Stimulated activated CD8-positive, alpha-beta memory T cell treated with anti-CD3 and anti-CD28 coated beads, Interleukin-2, amount 100 ng/mL, for 1 hour (primary cell): ENCODE data around the gene GNAO1.

ENCODE experiments used
- DNase-seq, 2 donors: peaks; one replicate each; pipeline ENCODE4 v3.0.0-alpha.2; 2020; ENCODE audit warnings: low read depth in 2 of 2

The GNAO1 gene

DNA sequence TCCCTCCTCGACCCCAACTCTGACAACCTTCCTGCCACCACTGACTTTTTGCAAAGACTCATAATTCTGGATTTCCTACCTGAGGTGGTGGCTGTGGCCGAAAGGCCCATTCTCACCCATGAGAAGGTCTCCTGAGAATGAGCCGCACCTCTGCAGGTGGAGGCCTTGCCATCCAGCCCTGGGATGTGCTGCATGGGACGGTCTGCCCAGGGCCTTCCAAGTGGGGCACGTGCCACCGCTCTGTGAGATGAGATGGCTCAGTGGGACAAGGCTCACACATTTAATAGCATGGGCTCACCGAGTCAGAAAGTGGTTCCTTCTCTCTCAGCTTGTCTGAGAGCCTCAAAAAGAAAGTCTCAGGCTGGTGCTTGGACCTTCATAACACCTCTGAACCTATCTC is 121.3 kb downstream of the GNAO1 start:
- no peak for DNase-seq

- DNase-seq, result no peak
Observed at GRCh38 chr16:56314244-56314850, 123.1 kb downstream of the GNAO1 start.

DNA sequence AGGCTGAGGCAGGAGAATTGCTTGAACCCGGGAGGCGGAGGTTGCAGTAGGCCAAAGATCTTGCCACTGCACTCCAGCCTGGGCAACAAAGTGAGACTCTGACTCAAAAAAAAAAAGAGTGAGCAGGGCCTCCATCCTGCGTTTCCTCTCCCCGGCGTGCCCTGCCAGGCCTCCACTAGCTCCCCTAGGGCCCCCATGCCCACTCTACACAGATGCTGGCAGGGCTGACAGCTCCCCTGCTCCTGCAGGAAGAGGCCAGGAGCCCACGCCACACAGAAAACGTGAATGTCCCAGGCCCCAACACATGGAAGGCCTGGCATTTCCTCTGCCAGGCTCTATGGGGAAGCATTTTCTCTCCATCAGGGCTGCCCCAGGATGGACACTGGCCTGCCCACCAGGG is 124.7 kb downstream of the GNAO1 start:
- DNase-seq, result no peak

DNA sequence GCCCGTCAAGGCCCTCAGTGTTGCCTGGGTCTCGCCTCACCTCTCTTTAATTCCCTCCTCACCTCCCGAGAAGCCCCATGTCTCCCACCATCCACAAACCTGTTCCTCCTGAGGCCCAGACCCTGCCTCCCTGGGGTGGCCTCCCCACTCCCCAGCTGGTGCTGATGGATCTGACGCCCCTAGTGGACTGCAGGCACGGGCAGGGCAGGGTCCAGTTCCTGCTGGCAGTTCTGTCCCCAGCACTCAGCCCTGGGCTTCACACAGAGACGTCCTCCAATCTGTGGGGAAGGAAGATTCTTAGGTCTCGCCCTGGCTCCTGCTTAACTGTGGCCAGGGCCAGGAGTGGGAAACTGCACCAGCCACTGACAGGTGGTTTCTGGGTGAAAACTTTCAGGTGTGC is 125.3 kb downstream of the GNAO1 start:
- no peak for DNase-seq

DNA sequence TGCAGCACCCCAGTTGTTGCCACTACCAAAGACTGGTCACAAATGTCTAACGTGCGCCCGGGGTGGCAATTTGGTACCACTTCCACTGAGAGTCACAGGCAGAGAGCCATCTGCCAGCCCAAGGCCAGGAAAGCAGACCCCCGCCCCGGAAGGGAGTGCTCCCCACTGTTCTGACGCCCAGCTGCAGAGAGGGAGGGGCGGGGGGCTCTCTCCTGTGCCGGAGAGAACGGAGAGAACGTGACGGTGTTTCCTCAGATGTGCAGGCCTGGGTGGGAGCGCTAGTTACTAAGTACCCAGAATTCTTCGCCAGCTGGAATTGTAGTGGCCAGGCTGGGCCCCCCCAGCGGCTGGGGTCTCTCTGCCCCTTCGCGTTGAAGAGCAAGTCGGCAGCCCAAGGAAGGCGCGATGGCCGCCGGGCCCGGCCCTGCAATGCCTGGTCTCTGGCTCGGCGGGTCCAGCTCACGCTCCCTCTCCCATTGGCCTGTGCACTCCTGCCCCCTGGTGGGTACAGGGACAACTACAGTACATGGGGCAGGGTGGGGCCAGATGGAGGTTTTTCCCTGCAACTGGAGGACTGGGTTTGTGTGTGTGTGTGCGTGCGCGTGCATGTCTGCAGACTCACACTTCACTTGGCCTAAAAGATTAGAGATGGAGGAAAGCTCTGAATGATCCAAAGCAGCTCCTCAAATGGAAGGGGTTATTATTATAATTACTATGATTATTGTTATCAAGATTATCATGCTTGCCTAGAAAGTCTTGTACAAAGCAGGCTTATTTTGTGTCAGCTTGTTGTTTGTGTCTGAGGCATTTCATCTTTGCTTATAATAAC is 126.9 kb downstream of the GNAO1 start:
- peak; percentile 45 to 60 for DNase-seq

- DNase-seq, result no peak
Observed at GRCh38 chr16:56318827-56319140, 127.5 kb downstream of the GNAO1 start.

GRCh38 chr16:56319376-56319775 is 128.1 kb downstream of the GNAO1 start:
- no peak for DNase-seq

DNA sequence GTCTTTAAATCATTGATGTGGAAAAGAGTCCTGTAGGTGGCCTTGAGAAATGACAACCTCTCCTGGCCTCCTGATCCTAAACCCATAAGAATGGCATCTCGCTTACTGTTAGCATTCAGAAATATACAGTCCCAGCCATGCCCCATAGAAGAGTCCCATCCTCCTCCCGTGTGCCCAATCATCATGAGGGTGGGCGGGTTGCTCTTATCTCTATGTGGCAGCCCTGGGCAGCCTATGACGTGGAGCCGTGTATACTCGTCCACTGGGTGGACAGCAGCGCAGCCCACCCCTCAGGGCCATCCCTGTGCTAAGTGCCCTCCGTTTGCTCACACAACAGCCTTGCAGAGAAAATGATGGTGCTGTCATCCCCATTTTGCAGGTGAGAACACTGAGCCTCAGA is 128.8 kb downstream of the GNAO1 start:
- no peak for DNase-seq

- DNase-seq, result no peak
Observed at GRCh38 chr16:56320811-56321558, 129.7 kb downstream of the GNAO1 start.

- no peak for DNase-seq
Observed at GRCh38 chr16:56321571-56321970, 130.3 kb downstream of the GNAO1 start.

- no peak for DNase-seq
Observed at GRCh38 chr16:56324406-56324805, 133.1 kb downstream of the GNAO1 start.

DNA sequence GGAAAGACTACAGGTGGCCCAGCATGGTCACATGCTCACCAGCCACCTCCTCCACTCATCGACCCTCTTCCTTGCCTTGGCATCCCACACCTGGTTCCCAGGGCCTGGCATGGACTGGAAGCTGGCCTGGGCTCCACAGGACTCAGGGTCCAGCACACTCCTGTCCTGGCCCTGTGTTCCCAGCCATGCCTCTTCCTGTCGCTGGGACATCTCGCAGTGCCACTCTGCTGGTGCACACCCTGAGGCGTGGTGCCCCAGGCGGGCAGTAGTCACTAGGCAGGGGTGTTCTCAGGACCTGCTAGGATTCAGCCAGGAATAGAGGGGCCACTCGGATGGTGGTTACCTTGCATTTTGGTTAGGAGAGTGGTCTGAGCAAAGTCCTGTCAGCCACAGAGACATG is 134.7 kb downstream of the GNAO1 start:
- no peak for DNase-seq

GRCh38 chr16:56327071-56327928 is 136.0 kb downstream of the GNAO1 start:
- DNase-seq, result no peak

DNA sequence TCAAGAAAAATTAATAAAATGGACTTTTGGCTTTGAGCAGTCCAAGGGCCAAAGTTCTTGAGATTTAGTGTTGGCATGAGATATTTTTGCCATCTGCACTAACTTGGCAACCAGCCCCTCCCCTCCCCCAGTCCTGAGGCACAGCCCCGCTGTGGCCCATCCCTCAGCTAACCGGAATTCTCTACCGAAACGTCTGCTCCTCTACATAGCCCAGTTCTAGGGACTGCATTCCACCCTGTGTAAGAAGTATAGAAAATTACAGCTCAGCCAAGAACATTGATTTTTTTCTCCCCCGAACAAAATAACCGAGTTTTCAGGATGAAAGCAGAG is 136.6 kb downstream of the GNAO1 start:
- DNase-seq, result no peak

DNA sequence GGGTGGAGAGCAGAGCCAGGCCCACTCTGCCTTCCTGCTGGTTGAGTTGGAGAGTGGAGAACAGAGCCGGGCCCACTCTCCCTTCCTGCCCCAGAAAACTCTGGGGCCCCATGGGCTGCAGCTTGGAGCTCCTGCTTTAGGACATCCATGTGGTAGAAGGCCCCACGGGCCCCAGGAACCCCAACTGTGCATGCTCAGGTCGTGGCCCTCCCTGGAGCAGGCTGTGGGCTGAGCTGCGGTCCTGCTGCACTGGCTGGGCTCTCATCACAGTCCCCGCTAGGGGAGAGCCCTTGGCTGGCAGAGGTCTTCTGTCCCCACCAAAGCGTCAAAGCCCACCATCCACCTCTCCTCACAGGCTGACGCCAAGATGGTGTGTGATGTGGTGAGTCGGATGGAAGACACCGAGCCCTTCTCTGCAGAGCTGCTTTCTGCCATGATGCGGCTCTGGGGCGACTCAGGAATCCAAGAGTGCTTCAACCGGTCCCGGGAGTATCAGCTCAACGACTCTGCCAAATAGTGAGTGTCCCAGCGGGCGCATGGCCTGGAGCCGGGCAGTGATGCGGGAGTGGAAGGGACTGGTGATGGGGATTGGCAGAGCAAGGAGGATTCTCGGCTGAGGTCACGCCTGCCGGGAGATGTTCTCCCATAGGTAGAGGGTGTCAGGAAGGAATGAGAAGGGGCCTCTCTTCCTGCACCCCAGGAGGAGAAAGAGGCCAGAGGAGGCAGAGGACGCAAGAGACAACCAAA is 137.2 kb downstream of the GNAO1 start:
- no peak for DNase-seq

DNA sequence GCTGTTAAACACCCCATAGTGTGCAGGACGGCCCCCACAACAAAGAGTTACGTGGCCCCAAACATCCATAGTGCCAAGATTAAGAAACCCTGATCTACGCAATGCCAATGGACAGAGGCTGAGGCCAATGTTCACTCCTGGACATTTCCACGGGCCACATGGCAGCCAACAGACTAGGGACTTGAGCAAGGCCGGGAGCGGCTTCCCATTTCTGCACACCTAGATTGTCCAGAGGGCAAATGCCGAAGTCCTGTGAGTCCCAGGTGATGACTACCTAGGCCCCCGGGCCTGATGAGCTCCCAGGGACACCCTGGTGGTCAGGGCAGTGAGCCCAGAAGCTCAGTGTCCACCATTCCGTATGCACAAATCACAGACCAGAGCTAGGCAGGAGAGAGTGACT is 138.6 kb downstream of the GNAO1 start:
- DNase-seq, result no peak

DNA sequence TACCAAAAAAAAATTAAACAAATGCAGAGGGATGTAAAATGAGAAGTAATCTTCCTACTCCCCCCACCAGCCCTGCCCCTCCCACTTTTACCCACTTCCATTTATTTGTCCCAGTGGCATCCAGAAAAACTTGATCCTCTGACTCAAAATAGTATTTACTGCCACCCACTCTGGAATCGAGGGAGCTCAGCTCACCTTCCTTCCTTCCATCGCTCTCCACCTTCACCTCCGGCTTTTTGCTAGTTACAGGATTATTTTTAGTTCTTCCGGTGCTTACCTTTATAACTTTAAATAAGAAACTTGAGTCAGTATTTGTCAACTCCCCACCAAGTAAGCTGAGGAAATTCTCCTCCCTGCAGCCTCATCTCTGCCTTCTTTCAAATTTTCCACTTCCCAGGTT is 139.2 kb downstream of the GNAO1 start:
- DNase-seq, result no peak

- DNase-seq, result no peak
Observed at GRCh38 chr16:56331399-56331798, 140.1 kb downstream of the GNAO1 start.

- DNase-seq, result no peak
Observed at GRCh38 chr16:56331915-56332314, 140.6 kb downstream of the GNAO1 start.

- no peak for DNase-seq
Observed at GRCh38 chr16:56332464-56333079, 141.3 kb downstream of the GNAO1 start.

DNA sequence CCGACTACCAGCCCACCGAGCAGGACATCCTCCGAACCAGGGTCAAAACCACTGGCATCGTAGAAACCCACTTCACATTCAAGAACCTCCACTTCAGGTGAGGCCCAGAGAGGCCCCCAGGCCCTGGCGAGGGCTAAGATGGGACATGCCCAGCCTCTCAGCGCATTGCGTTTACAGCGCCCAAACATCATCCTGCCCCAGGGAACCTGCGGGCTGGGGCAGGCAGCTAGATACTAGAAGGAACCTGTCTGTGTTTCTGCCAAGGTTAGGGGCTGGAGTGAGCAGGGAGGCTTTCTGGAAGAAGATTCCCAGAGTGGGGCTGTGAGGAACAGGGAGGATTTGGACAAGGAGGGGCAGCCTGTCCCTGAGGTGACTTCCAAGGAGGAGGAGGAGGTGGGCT is 143.5 kb downstream of the GNAO1 start:
- DNase-seq, result no peak
